EL (cell line): ENCODE measurements around the gene MDFI.

ENCODE experiments used
- DNase-seq: peaks from one replicate; pipeline ENCODE4 v3.0.0-alpha.2; 2016

The MDFI gene

GRCh38 chr6:41638002-41638934 lies at the start of gene MDFI:
TSS of gene MDFI (plus strand) at chr6:41638468. CDS start at chr6:41638750, 282 bp downstream.
- DNase-seq = no peak

GRCh38 chr6:41589223-41589622 lies 49.0 kb upstream of the MDFI start:
- DNase-seq = no peak

- DNase-seq = no peak
These were observed 48.3 kb upstream of the MDFI start for GRCh38 chr6:41589636-41590622.

- DNase-seq = no peak
These were observed 47.1 kb upstream of the MDFI start for GRCh38 chr6:41591122-41591521.

- DNase-seq = peak; percentile 67
These were observed 46.3 kb upstream of the MDFI start for GRCh38 chr6:41591859-41592502.

- no peak for DNase-seq
These were observed 44.9 kb upstream of the MDFI start for GRCh38 chr6:41593406-41593805.

GRCh38 chr6:41593839-41594238 lies 44.4 kb upstream of the MDFI start:
- DNase-seq = no peak

GRCh38 chr6:41594326-41594725 lies 43.9 kb upstream of the MDFI start:
- no peak for DNase-seq

GRCh38 chr6:41594766-41595165 lies 43.5 kb upstream of the MDFI start:
- DNase-seq = no peak

GRCh38 chr6:41595166-41595565 lies 43.1 kb upstream of the MDFI start:
- no peak for DNase-seq

- DNase-seq = no peak
These were observed 42.1 kb upstream of the MDFI start for GRCh38 chr6:41596096-41596685.

- DNase-seq = no peak
These were observed 41.5 kb upstream of the MDFI start for GRCh38 chr6:41596807-41597206.

GRCh38 chr6:41597246-41598000 lies 40.8 kb upstream of the MDFI start:
- DNase-seq = no peak

GRCh38 chr6:41598670-41599014 lies 39.6 kb upstream of the MDFI start:
- DNase-seq = no peak

GRCh38 chr6:41599015-41599851 lies 39.0 kb upstream of the MDFI start:
- DNase-seq = no peak

- no peak for DNase-seq
These were observed 38.3 kb upstream of the MDFI start for GRCh38 chr6:41599852-41600445.

GRCh38 chr6:41600499-41601247 lies 37.6 kb upstream of the MDFI start:
- no peak for DNase-seq

GRCh38 chr6:41601248-41601549 lies 37.1 kb upstream of the MDFI start:
- DNase-seq = no peak

GRCh38 chr6:41602422-41602743 lies 35.9 kb upstream of the MDFI start:
- no peak for DNase-seq
